PFSK-1 (cell line): ENCODE measurements around the gene C14orf39.

Source experiments
- FOXP2 ChIP-seq: optimal IDR thresholded peaks from 2 replicates; pipeline ENCODE3; 2011; ENCODE audit warnings: borderline replicate concordance, control low read depth, inconsistent platforms; ENCODE audit not compliant: insufficient read depth; ENCODE audit errors: extremely low read length, extremely low read depth
- POLR2AphosphoS5 ChIP-seq: IDR thresholded peaks from 2 replicates; pipeline ENCODE4 v1.6.1; 2012; ENCODE audit warnings: low read depth, mild to moderate bottlenecking, control low read depth, low read length, moderate library complexity
- SIN3A ChIP-seq: IDR thresholded peaks from 2 replicates; pipeline ENCODE4 v1.6.1; 2012; ENCODE audit warnings: mild to moderate bottlenecking, low read length, moderate library complexity, borderline replicate concordance; ENCODE audit not compliant: insufficient read depth
- TAF1 ChIP-seq: IDR thresholded peaks from 2 replicates; pipeline ENCODE4 v1.6.1; 2012; ENCODE audit warnings: low read length, control low read depth, borderline replicate concordance; ENCODE audit not compliant: insufficient read depth
- TF ChIP-seq, protein P1 (sequence below), 2 experiments: IDR thresholded peaks; 2 replicates each; pipeline versions ENCODE4 v1.6.1 to v1.8.0; 2011 to 2012; ENCODE audit warnings: low read depth in 2 of 2, low read length in 2 of 2, control low read depth in 1 of 2, inconsistent platforms in 1 of 2, mild to moderate bottlenecking in 1 of 2, moderate library complexity in 1 of 2; ENCODE audit not compliant: insufficient read depth in 1 of 2

Gene C14orf39

GRCh38 chr14:60506462-60506984 lies 20.7 kb upstream of the C14orf39 start:
- TF ChIP-seq SIN3A, result no peak
- TF ChIP-seq, protein P1, sequence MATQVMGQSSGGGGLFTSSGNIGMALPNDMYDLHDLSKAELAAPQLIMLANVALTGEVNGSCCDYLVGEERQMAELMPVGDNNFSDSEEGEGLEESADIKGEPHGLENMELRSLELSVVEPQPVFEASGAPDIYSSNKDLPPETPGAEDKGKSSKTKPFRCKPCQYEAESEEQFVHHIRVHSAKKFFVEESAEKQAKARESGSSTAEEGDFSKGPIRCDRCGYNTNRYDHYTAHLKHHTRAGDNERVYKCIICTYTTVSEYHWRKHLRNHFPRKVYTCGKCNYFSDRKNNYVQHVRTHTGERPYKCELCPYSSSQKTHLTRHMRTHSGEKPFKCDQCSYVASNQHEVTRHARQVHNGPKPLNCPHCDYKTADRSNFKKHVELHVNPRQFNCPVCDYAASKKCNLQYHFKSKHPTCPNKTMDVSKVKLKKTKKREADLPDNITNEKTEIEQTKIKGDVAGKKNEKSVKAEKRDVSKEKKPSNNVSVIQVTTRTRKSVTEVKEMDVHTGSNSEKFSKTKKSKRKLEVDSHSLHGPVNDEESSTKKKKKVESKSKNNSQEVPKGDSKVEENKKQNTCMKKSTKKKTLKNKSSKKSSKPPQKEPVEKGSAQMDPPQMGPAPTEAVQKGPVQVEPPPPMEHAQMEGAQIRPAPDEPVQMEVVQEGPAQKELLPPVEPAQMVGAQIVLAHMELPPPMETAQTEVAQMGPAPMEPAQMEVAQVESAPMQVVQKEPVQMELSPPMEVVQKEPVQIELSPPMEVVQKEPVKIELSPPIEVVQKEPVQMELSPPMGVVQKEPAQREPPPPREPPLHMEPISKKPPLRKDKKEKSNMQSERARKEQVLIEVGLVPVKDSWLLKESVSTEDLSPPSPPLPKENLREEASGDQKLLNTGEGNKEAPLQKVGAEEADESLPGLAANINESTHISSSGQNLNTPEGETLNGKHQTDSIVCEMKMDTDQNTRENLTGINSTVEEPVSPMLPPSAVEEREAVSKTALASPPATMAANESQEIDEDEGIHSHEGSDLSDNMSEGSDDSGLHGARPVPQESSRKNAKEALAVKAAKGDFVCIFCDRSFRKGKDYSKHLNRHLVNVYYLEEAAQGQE (IDR thresholded peaks at IDR 0.05; ENCODE audit: insufficient read depth in 1 of 2, low read depth in 2 of 2, low read length in 2 of 2), result no peak
- no peak for TF ChIP-seq POLR2AphosphoS5
- TF ChIP-seq TAF1, result no peak
- no peak for TF ChIP-seq FOXP2

DNA sequence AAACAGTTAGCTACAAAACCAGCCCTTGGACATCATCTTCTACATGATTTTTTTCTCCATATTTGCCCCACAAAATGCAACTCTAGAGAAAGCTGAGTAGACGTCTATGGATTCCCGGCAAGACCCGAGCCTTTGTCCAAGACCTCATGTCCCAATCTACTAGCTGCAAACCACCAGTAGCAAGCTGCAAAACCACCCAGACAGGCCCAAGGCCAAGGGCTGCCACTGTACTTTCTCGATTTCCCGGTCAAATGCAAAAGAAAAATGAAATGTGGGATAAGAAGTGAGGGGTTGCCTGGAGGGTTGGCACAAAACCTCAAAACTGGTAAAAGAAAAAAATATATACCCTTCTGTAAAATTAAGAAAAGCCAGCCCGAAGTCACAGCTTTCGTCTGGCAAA lies 20.1 kb upstream of the C14orf39 start:
- TF ChIP-seq, protein P1 (IDR thresholded peaks at IDR 0.05; ENCODE audit: insufficient read depth in 1 of 2, low read depth in 2 of 2, low read length in 2 of 2), result no peak
- TF ChIP-seq POLR2AphosphoS5 (no peak), FOXP2 (no peak), SIN3A (no peak), TAF1 (no peak)

DNA sequence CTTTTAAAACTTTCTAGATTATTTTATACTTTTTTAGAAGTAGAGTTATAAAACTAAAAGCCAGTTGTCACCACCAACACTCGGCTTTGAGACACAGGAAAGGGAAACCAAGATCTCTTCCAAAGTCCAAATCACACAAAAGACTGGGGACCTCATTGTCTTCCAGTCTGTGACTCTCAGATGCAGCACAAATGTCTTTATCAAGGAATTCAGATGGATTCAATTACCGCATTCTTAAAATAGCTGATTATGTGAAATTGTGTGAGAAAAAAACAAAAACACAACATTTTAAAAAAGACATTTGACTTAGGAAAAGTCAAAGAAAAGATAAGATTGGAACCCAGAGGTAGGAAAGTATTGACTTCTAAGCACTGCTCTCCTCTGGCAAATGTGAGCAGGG lies 19.6 kb upstream of the C14orf39 start:
- TF ChIP-seq TAF1 (no peak), SIN3A (no peak), FOXP2 (no peak), POLR2AphosphoS5 (no peak)
- TF ChIP-seq, protein P1 (IDR thresholded peaks at IDR 0.05; ENCODE audit: insufficient read depth in 1 of 2, low read depth in 2 of 2, low read length in 2 of 2), result no peak

DNA sequence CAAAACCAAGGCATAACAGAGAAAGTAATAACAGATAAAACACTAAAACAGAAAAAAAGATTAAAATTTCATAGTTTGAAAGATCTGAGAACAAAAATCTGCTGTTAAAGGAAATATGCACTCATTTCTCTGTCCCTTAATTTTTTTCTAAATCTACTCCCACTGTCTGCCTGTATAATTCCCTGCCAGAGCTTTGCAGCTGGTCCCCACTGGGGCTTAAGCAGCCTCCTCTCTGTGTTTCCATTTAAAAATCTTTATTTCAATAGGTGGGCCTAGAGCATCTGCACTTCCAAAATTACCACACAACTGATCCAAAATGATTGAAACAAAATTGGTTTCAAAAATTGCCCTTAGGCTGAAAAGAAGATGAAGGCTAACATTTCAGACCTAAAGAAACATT lies 16.7 kb upstream of the C14orf39 start:
- no peak for TF ChIP-seq FOXP2
- TF ChIP-seq SIN3A, result no peak
- TF ChIP-seq TAF1, result no peak
- TF ChIP-seq, protein P1 (IDR thresholded peaks at IDR 0.05; ENCODE audit: insufficient read depth in 1 of 2, low read depth in 2 of 2, low read length in 2 of 2), result no peak
- TF ChIP-seq POLR2AphosphoS5, result no peak

DNA sequence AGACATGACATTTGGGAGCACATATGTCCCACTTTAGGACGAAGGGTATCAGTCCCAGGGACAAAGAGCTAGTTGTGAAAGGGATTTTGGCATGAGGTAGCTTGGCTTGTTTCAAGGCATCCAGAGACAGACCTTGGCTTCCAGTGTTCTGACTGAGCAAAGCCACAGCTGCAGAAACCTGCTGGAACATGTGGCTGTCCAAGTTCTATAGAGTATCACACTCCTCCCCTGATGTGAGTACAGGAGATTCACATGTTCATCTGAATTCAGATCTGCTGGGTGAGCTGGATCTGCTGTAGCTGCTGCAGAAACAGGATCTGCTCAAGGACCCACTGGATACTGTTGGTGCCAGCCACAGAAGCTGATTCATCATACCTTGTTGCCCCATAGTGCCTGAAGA lies 10.1 kb upstream of the C14orf39 start:
- TF ChIP-seq FOXP2 (no peak), TAF1 (no peak), SIN3A (no peak), POLR2AphosphoS5 (no peak)
- TF ChIP-seq, protein P1 (IDR thresholded peaks at IDR 0.05; ENCODE audit: insufficient read depth in 1 of 2, low read depth in 2 of 2, low read length in 2 of 2), result no peak
